GM20000 (cell line): ENCODE measurements around the gene TRIM68.

ENCODE experiments used
- DNase-seq: peaks from one replicate; pipeline ENCODE4 v3.0.0; 2012; ENCODE audit warnings: low spot score
- TF ChIP-seq, protein P1 (sequence below): IDR thresholded peaks from 2 replicates; pipeline ENCODE4 v1.5.1; 2012; ENCODE audit warnings: mild to moderate bottlenecking, control low read depth; ENCODE audit errors: extremely low read depth, missing control alignments

Gene TRIM68, protein sequence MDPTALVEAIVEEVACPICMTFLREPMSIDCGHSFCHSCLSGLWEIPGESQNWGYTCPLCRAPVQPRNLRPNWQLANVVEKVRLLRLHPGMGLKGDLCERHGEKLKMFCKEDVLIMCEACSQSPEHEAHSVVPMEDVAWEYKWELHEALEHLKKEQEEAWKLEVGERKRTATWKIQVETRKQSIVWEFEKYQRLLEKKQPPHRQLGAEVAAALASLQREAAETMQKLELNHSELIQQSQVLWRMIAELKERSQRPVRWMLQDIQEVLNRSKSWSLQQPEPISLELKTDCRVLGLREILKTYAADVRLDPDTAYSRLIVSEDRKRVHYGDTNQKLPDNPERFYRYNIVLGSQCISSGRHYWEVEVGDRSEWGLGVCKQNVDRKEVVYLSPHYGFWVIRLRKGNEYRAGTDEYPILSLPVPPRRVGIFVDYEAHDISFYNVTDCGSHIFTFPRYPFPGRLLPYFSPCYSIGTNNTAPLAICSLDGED

DNA sequence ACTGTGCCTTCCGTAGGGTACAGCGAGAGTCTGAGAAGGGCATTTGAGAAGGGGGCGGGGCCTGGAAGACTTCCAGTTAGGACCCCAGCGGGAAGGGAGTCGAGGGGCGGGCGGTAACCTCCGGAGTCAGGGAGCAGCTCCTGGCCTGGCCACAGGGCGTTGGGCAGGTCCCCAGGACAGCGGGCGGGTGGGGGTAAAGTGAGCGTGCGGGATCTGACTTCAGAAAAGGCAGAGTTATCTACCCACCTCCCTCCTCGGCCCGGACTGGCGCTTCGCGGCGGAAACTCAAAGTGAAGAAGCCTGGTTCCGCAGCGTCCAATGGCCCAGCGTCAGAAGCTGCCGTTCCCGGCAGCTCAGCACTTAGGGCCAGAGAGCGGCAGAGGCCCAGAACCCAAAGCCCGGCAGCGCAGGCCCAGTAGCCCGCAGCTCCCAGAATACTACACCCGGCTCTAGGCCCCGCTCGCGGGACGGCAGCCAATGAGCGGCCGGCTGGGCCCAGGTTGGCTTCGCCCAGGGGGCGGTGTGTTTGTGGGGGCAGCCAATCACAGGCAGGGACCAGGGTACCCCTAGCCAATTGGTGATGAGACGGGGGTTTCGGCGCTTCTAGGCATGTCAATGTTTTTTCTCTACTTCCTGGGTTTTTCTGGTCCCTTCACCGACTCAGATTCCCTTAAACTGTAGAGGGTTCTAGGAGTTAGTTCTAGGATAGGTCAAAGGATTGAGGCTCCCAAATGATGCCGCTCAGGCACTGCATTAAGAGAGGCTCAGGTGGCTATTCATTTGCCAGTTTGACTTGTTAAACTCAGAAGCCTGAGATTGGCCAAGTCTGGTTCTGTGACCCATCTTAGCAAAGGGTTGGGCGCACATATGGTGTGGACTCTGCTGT lies at the start of gene TRIM68:
Gene TRIM68, minus strand, starts transcription at position 451 of the 886 bp plus-strand sequence. CDS start 2,727 bp downstream, outside the sequence.
- DNase-seq, result peak; percentile 94
- TF ChIP-seq, protein P1, sequence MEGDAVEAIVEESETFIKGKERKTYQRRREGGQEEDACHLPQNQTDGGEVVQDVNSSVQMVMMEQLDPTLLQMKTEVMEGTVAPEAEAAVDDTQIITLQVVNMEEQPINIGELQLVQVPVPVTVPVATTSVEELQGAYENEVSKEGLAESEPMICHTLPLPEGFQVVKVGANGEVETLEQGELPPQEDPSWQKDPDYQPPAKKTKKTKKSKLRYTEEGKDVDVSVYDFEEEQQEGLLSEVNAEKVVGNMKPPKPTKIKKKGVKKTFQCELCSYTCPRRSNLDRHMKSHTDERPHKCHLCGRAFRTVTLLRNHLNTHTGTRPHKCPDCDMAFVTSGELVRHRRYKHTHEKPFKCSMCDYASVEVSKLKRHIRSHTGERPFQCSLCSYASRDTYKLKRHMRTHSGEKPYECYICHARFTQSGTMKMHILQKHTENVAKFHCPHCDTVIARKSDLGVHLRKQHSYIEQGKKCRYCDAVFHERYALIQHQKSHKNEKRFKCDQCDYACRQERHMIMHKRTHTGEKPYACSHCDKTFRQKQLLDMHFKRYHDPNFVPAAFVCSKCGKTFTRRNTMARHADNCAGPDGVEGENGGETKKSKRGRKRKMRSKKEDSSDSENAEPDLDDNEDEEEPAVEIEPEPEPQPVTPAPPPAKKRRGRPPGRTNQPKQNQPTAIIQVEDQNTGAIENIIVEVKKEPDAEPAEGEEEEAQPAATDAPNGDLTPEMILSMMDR, result no peak

DNA sequence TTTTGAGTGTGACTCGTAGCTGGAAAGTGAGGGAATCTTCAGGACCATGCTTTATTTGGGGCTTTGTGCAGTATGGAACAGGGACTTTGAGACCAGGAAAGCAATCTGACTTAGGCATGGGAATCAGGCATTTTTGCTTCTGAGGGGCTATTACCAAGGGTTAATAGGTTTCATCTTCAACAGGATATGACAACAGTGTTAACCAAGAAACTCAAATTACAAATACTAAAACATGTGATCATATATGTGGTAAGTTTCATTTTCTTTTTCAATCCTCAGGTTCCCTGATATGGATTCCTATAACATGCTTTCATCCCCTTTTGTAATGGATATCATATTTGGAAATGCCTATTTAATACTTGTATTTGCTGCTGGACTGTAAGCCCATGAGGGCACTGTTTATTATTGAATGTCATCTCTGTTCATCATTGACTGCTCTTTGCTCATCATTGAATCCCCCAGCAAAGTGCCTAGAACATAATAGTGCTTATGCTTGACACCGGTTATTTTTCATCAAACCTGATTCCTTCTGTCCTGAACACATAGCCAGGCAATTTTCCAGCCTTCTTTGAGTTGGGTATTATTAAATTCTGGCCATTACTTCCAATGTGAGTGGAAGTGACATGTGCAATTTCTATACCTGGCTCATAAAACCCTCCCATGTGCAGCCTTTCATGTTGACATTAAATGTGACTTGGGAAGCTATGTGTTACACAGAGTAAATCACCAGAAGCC lies 46.8 kb upstream of the TRIM68 start:
- TF ChIP-seq, protein P1, result no peak
- no peak for DNase-seq

DNA sequence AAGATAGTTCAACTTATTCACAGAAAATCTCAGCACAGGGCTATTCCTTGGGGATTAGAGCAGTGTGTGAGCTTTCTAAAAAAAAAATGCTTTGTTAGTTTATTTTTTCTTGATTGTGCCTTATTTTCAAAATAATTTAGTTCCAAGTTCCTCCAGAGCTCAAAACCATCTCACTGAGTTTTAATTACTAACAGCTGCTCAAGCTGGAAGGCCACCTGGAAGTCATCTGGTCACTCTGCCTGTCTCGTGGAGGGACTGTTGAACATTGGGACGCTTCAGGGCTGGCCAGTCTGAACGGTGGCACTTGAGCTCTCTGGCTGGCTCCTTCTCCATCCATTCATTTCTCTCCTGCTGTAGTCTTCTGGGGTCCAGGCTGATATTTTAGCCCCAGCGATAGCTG lies 39.7 kb upstream of the TRIM68 start:
- TF ChIP-seq, protein P1, result no peak
- DNase-seq, result no peak

DNA sequence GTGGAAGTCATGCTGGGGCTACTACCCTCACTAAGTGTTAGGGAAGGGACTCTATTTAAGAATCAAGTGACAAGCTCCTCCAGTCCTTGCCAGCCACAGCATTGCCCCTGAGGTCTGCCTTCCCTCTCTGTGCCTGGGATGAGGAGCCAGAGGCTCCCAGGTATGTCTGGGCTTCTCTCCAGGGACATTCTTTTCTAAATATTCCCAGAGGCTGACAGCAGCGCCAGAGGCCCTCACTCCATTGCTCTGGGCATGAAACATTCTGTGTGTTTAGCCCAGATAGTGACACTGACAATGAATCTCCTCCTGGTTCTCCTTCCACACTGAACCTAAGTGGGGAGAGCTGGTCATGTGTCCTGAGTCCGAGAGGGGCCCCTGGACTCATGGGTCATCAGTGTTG lies 37.9 kb upstream of the TRIM68 start:
- TF ChIP-seq, protein P1, result no peak
- DNase-seq, result no peak

DNA sequence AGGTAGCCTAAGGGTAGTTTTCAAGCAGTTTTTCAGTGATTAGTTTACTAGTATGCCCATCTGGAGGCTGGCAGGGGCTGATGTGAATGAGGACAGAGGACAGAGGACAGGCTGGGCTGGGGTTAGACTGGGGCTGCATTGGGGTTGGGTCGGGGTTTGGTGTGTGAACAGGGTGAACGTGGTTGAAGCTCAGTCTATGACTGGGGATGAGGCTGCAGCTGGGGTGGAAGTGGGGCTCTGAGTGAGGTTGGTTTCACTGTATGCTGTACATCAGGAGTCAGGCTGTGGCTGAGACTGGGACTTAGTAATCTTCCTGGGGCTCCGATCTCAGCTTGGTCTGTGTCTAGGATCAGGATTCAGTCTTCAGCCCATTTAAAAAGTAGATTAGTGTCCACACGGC lies 36.2 kb upstream of the TRIM68 start:
- TF ChIP-seq, protein P1, result no peak
- DNase-seq, result no peak

DNA sequence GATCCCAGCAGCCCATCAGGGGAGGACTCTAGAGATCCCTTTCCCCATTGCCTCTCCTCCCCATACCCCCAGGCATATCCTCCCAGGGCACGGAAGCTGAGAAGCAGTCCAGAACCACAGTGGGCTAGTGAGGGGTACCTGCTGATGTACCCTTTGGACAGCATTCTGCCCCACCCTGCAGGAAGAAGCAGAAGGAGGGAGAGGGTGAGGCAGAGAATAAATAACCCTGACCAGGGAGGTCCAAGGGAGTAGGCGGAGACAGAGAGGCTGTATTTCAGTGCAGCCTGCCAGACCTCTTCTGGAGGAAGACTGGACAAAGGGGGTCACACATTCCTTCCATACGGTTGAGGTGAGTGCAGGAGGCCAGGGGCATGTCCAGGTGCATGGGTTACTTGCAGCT lies 35.7 kb upstream of the TRIM68 start, which contains the start of gene OR51E1:
Gene OR51E1, plus strand, starts transcription at position 301 of the 400 bp plus-strand sequence. CDS start 8,545 bp downstream, outside the sequence.
- TF ChIP-seq, protein P1, result no peak
- no peak for DNase-seq
